Measurements from ENCODE around the gene GDPD1. TPM values are rescaled to one million over a fixed set of nuclear protein-coding genes. Genes with fewer than 3 reads are reported as not detected.

GDPD1 gene
- total and polyA plus RNA-seq, 2 donors (not counting 3 experiments of a cell fraction or from before 2014, with no cell fraction given): 2.5 to 4.9 TPM

DNA sequence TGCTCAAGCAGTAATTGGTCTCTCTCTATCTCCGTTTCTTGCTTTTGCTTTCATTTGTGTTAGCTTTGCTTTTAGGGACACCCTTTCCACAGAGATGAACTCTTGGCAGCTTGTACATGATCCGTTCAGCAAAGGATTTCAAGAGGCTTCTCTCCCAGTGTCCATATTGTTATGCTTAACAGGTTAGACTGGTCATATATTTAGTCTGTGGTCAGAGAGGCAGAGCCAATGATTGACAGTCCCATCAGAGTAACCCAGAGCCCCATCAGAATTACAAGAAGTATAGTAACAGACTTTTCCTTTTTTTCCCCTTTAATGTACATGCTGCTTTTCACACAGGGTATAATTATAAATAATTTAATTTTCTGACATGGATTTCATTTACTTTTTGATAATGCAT is 34.4 kb downstream of the GDPD1 start:
- H2AFZ ChIP-seq (ENCODE audit: low read depth, low read length): no peak overlapping the region
- H3K9ac ChIP-seq (replicated peaks; ENCODE audit: extremely low read depth, insufficient read depth, low read length): no peak overlapping the region
- intact Hi-C loops (cut with micrococcal nuclease): no loop called here
- no peaks in the 10 kb centered on the region for H3K27me3 ChIP-seq (ENCODE audit: control insufficient read depth in 2 of 2, insufficient read depth in 2 of 2, low read length in 2 of 2)
- BruUV-seq (replicated peaks): no TSS peak
- TF ChIP-seq, protein P1, sequence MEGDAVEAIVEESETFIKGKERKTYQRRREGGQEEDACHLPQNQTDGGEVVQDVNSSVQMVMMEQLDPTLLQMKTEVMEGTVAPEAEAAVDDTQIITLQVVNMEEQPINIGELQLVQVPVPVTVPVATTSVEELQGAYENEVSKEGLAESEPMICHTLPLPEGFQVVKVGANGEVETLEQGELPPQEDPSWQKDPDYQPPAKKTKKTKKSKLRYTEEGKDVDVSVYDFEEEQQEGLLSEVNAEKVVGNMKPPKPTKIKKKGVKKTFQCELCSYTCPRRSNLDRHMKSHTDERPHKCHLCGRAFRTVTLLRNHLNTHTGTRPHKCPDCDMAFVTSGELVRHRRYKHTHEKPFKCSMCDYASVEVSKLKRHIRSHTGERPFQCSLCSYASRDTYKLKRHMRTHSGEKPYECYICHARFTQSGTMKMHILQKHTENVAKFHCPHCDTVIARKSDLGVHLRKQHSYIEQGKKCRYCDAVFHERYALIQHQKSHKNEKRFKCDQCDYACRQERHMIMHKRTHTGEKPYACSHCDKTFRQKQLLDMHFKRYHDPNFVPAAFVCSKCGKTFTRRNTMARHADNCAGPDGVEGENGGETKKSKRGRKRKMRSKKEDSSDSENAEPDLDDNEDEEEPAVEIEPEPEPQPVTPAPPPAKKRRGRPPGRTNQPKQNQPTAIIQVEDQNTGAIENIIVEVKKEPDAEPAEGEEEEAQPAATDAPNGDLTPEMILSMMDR (IDR thresholded peaks at IDR 0.05; ENCODE audit: extremely low read depth in 1 of 2, insufficient read depth in 1 of 2, low read depth in 1 of 2, low read length in 2 of 2): no peak
- TF ChIP-seq EZH2 (IDR thresholded peaks at IDR 0.05; ENCODE audit: borderline replicate concordance, low read depth, low read length, severe bottlenecking) (no peak), POLR2AphosphoS5 (IDR thresholded peaks at IDR 0.05; ENCODE audit: insufficient read depth, low read depth, low read length) (no peak), MYC (IDR thresholded peaks at IDR 0.05; ENCODE audit: low read depth, low read length) (no peak), GATA2 (IDR thresholded peaks at IDR 0.05; ENCODE audit: insufficient read depth, insufficient read length, low read depth, low read length) (no peak), FOS (IDR thresholded peaks at IDR 0.05; ENCODE audit: borderline replicate concordance, insufficient read depth, low read length) (no peak), JUN (IDR thresholded peaks at IDR 0.05; ENCODE audit: borderline replicate concordance, insufficient read depth, insufficient read length, low read depth) (no peak), POLR2A (IDR thresholded peaks at IDR 0.05; ENCODE audit: low read depth, low read length) (no peak)
- TF ChIP-seq, protein P2, sequence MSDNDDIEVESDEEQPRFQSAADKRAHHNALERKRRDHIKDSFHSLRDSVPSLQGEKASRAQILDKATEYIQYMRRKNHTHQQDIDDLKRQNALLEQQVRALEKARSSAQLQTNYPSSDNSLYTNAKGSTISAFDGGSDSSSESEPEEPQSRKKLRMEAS (IDR thresholded peaks at IDR 0.05; ENCODE audit: insufficient read depth, insufficient read length): no peak
- no peaks in the 10 kb centered on the region for H4K20me1 ChIP-seq (replicated peaks; ENCODE audit: control insufficient read depth, extremely low read depth, insufficient read depth, low read length)
- H3K4me3 ChIP-seq (replicated peaks in 1 of 3; ENCODE audit: insufficient read depth in 1 of 3, low read depth in 1 of 3, low read length in 3 of 3): no peak overlapping the region
- no peak overlapping the region for H3K4me2 ChIP-seq (ENCODE audit: insufficient read depth, low read length)
- no peaks in the 10 kb centered on the region for H3K9me3 ChIP-seq (replicated peaks; ENCODE audit: control insufficient read depth, insufficient read depth, low read length)
- CTCF ChIA-PET: no interaction called here
- H3K4me1 ChIP-seq (ENCODE audit: control insufficient read depth, extremely low read depth, insufficient read depth, low read length): no peaks in the 10 kb centered on the region
- POLR2A ChIA-PET: no interaction called here
- DNase-seq (ENCODE audit: low read depth, low spot score) (no peak), FAIRE-seq (no peak)
- no peaks in the 10 kb centered on the region for H3K79me2 ChIP-seq (ENCODE audit: control insufficient read depth, insufficient read depth, low read length)
- dilution Hi-C loops (cut with MboI; ENCODE audit: extremely low pct_ligation_motif_present, low sequenced_read_pairs): no loop called here
- no peaks in the 10 kb centered on the region for H3K36me3 ChIP-seq (ENCODE audit: control insufficient read depth in 2 of 2, extremely low read depth in 1 of 2, insufficient read depth in 2 of 2, low read length in 2 of 2)
- H3K9me1 ChIP-seq (replicated peaks; ENCODE audit: control insufficient read depth, extremely low read depth, insufficient read depth, low read length): no peaks in the 10 kb centered on the region
- no peak overlapping the region for H3K27ac ChIP-seq (ENCODE audit: insufficient read depth, low read depth, low read length)

Data from endothelial cell of umbilical vein (primary cell).